Measurements from ENCODE around the gene UTS2R. TPM values are rescaled to one million over a fixed set of nuclear protein-coding genes. Genes with fewer than 3 reads are reported as not detected.

UTS2R gene
- total RNA-seq, 1 donor from 2014 or later: not detected

DNA sequence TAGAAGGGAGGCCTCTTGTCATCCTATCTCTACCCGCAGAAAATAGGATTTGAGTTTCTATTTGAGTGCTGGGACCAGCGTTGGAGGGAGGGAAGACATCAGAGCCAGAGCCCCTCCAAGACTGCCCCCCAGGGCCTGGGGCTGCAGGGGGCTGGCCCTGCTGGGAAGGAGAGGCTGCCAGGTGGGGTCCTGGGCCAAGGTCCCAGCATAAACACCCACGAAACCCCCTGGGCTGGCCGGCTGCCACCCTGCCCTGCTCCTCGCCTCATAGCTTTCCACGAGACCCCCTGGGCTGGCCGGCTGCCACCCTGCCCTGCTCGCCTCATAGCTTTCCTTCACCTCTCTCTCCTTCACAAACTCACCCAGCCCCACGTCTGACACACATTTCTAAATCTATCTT is 23.1 kb upstream of the UTS2R start:
- no peak for DNase-seq (ENCODE audit: extremely low spot score, unreplicated experiment)
- Mint-ChIP-seq H3K36me3 (ENCODE audit: unreplicated experiment) (no peaks in the 10 kb centered on the region), H3K27me3 (ENCODE audit: unreplicated experiment) (peaks cover 11% of the 10 kb centered on the region), H3K4me3 (ENCODE audit: unreplicated experiment) (no peak overlapping the region), H3K9me3 (ENCODE audit: unreplicated experiment) (no peaks in the 10 kb centered on the region), H3K4me1 (ENCODE audit: unreplicated experiment) (peaks cover 19% of the 10 kb centered on the region), H3K27ac (ENCODE audit: unreplicated experiment) (no peak overlapping the region)
- TF ChIP-seq, protein P1, sequence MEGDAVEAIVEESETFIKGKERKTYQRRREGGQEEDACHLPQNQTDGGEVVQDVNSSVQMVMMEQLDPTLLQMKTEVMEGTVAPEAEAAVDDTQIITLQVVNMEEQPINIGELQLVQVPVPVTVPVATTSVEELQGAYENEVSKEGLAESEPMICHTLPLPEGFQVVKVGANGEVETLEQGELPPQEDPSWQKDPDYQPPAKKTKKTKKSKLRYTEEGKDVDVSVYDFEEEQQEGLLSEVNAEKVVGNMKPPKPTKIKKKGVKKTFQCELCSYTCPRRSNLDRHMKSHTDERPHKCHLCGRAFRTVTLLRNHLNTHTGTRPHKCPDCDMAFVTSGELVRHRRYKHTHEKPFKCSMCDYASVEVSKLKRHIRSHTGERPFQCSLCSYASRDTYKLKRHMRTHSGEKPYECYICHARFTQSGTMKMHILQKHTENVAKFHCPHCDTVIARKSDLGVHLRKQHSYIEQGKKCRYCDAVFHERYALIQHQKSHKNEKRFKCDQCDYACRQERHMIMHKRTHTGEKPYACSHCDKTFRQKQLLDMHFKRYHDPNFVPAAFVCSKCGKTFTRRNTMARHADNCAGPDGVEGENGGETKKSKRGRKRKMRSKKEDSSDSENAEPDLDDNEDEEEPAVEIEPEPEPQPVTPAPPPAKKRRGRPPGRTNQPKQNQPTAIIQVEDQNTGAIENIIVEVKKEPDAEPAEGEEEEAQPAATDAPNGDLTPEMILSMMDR (IDR thresholded peaks at IDR 0.05): no peak

DNA sequence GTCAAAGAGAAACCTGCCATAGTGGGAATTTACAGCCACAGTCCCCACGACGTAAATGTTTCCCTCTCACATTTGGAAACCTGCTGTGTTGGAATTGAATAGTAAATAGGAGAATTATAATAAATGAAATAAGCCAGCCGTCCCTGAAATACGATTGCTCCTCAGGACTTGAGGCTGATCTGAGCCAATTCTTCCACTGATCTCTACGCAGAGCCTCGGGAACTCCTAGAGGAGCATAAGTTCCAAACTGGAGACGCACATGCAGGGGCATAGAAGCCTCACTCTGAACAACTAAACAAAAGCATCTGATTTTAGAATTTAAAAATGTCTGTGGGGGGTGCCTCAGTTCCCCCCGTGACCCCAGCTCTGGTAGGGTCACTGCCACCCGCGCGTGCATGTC is 22.7 kb upstream of the UTS2R start:
- Mint-ChIP-seq H3K9me3 (ENCODE audit: unreplicated experiment) (no peaks in the 10 kb centered on the region), H3K36me3 (ENCODE audit: unreplicated experiment) (no peaks in the 10 kb centered on the region), H3K4me1 (ENCODE audit: unreplicated experiment) (peaks cover 19% of the 10 kb centered on the region), H3K27ac (ENCODE audit: unreplicated experiment) (no peak overlapping the region), H3K27me3 (ENCODE audit: unreplicated experiment) (peaks cover 11% of the 10 kb centered on the region), H3K4me3 (ENCODE audit: unreplicated experiment) (no peak overlapping the region)
- DNase-seq (ENCODE audit: extremely low spot score, unreplicated experiment): no peak
- TF ChIP-seq, protein P1 (IDR thresholded peaks at IDR 0.05): no peak

DNA sequence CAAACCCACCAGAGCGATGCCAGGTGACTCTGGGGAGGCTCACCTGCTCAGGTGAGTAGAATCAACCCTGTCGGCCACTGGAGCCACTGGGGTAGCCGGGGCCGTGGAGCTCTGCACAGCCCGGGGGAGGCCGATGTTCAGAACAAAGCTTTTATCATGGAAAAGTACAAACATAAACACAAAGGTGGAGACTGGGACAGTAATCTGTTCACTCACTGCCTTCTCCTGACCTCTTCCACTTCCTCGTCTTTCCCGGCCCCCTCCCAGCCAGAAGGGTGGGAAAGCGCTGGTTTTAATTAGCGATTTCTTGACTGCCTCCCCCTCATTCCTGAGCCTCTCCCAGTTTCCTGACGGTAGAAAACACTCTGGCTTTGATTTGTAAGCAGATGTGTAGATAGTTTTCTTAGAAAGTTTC is 22.3 kb upstream of the UTS2R start:
- H3K36me3 Mint-ChIP-seq (ENCODE audit: unreplicated experiment): no peaks in the 10 kb centered on the region
- no peak overlapping the region for H3K4me3 Mint-ChIP-seq (ENCODE audit: unreplicated experiment)
- peaks cover 19% of the 10 kb centered on the region for H3K4me1 Mint-ChIP-seq (ENCODE audit: unreplicated experiment)
- no peak for DNase-seq (ENCODE audit: extremely low spot score, unreplicated experiment)
- H3K27me3 Mint-ChIP-seq (ENCODE audit: unreplicated experiment): peaks cover 11% of the 10 kb centered on the region
- TF ChIP-seq, protein P1 (IDR thresholded peaks at IDR 0.05): no peak
- H3K27ac Mint-ChIP-seq (ENCODE audit: unreplicated experiment): no peak overlapping the region
- no peaks in the 10 kb centered on the region for H3K9me3 Mint-ChIP-seq (ENCODE audit: unreplicated experiment)

DNA sequence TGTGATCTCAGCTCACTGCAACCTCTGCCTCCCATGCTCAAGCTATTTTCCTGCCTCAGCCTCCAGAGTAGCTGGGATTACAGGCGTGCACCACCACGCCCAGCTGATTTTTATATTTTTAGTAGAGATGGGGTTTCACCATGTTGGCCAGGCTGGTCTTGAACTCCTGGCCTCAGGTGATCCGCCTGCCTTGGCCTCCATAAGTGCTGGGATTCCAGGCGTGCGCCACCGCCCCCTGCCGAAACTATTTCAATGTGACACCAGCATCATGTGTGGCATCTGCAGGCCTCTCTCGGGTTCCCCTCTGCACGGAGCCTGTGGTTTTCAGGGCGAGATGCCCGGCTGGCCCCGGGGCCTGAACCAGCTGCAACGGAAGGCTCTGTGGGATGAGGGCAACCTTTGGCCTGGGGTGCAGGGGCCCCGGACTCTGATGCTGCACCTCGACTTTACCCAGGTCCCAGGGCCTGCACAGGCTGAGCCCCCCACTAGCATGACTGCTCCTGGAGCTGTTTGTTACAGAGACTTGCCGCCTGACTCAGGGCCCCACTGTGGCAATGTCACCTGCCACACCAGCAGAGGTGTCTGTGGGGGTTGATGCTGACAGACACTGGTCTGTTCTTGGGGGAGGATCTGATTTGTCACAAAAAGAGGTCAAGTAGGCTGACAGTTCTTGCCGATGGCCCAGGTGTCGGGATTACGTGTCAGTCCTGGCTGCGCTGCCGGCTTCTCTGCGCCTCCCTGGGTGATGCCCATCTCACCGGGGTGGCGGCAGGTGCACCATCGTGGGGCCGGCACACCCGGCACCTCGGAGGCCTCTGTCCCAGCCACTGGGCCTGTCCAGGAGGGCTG is 21.2 kb upstream of the UTS2R start:
- H3K36me3 Mint-ChIP-seq (ENCODE audit: unreplicated experiment): no peaks in the 10 kb centered on the region

DNA sequence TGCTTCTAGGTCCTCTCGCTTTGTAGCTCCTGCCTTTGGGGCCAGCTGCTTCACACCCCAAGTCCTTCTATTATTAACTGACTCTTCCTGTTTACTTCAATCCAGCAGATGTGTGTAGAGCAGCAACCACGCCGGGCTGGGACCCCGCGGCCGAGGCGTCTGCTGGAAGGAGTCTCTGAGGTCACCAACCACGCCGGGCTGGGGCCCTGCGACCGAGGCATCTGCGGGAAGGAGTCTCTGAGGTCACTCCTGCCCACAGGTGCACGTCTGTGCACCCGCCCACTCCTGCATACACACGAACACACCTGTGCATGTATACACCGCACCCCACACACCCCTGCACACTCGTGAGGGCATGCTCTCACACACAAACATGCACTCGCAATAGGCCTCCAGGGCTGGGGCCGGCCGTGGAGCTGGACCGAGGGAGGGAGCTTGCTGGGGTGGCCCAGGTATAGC is 20.3 kb upstream of the UTS2R start:
- no peak for DNase-seq (ENCODE audit: extremely low spot score, unreplicated experiment)
- Mint-ChIP-seq H3K27me3 (ENCODE audit: unreplicated experiment) (peaks cover 18% of the 10 kb centered on the region), H3K4me1 (ENCODE audit: unreplicated experiment) (peaks cover 15% of the 10 kb centered on the region), H3K9me3 (ENCODE audit: unreplicated experiment) (no peaks in the 10 kb centered on the region), H3K27ac (ENCODE audit: unreplicated experiment) (no peak overlapping the region), H3K36me3 (ENCODE audit: unreplicated experiment) (no peaks in the 10 kb centered on the region), H3K4me3 (ENCODE audit: unreplicated experiment) (no peak overlapping the region)
- TF ChIP-seq, protein P1 (IDR thresholded peaks at IDR 0.05): no peak

More for the DNA sequence above, 21.2 kb upstream of the UTS2R start:
- H3K4me3 Mint-ChIP-seq (ENCODE audit: unreplicated experiment): no peak overlapping the region
- peaks cover 12% of the 10 kb centered on the region for H3K27me3 Mint-ChIP-seq (ENCODE audit: unreplicated experiment)
- TF ChIP-seq, protein P1 (IDR thresholded peaks at IDR 0.05): no peak
- no peaks in the 10 kb centered on the region for H3K9me3 Mint-ChIP-seq (ENCODE audit: unreplicated experiment)
- no peak for DNase-seq (ENCODE audit: extremely low spot score, unreplicated experiment)
- peaks cover 15% of the 10 kb centered on the region for H3K4me1 Mint-ChIP-seq (ENCODE audit: unreplicated experiment)
- H3K27ac Mint-ChIP-seq (ENCODE audit: unreplicated experiment): no peak overlapping the region

Measured in osteocyte (in vitro differentiated cells).